ENCODE results near the gene KRTAP26-1. TPM values are rescaled to one million over a fixed set of nuclear protein-coding genes. Genes with fewer than 3 reads are reported as not detected.

KRTAP26-1 gene
- total RNA-seq, 1 donor from 2014 or later, result not detected

- Histone ChIP-seq H3K27me3 (ENCODE audit: control insufficient read depth, insufficient read depth, low read length) (no peaks in the 10 kb centered on the region), H3K4me3 (ENCODE audit: low read depth, low read length) (no peak overlapping the region), H3K36me3 (ENCODE audit: control insufficient read depth, insufficient read depth, low read length) (no peaks in the 10 kb centered on the region)
- TF ChIP-seq CTCF (IDR thresholded peaks at IDR 0.05; ENCODE audit: insufficient read depth, low read length, severe bottlenecking), result no peak
- DNase-seq (ENCODE audit: low read depth), result peak; percentile 20
- no peak for FAIRE-seq
These were observed 16.5 kb upstream of the KRTAP26-1 start for GRCh38 chr21:30336596-30336995.

GRCh38 chr21:30333736-30334135 is 13.6 kb upstream of the KRTAP26-1 start:
- no peak for DNase-seq (ENCODE audit: low read depth)
- no peak for TF ChIP-seq CTCF (IDR thresholded peaks at IDR 0.05; ENCODE audit: insufficient read depth, low read length, severe bottlenecking)
- no peaks in the 10 kb centered on the region for H3K27me3 ChIP-seq (ENCODE audit: control insufficient read depth, insufficient read depth, low read length)
- no peak overlapping the region for H3K4me3 ChIP-seq (ENCODE audit: low read depth, low read length)
- no peaks in the 10 kb centered on the region for H3K36me3 ChIP-seq (ENCODE audit: control insufficient read depth, insufficient read depth, low read length)
- FAIRE-seq, result no peak

GRCh38 chr21:30332681-30333080 is 12.6 kb upstream of the KRTAP26-1 start:
- TF ChIP-seq CTCF (IDR thresholded peaks at IDR 0.05; ENCODE audit: insufficient read depth, low read length, severe bottlenecking), result no peak
- Histone ChIP-seq H3K36me3 (ENCODE audit: control insufficient read depth, insufficient read depth, low read length) (no peaks in the 10 kb centered on the region), H3K4me3 (ENCODE audit: low read depth, low read length) (no peak overlapping the region), H3K27me3 (ENCODE audit: control insufficient read depth, insufficient read depth, low read length) (no peaks in the 10 kb centered on the region)
- no peak for FAIRE-seq
- DNase-seq (ENCODE audit: low read depth), result no peak

DNA sequence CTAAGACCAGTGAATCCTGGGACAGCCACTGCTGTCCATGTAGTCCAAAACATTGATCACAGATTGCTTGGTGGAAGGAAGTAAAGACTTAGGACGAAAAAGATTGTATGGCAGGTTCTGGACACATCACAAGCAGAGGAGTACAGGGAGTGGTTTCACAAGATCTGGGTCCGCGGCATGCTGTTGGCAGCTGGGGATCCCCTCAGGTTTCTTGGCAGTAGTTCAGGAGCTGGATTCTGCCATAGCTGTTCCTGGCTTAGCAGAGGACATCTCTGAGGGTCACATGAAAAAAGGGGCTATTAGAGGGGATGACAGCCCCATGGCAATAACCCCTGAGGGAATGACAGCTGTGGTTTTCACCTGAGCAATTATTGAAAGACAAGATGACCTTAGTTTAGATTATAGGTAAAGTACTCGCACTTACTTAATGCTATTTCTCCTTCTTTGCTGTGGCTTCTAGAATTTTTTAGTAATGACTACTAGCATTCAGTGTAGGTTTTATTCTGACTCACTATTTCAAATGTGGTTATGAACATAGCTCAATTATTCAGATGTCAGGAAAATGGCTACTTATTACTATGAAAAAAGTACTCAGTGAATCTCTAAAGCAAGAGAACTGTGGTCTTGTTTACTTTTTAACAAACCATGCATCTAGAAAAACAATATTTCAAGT is 9.2 kb upstream of the KRTAP26-1 start:
- FAIRE-seq (no peak), DNase-seq (ENCODE audit: low read depth) (peak; percentile 37)
- no peaks in the 10 kb centered on the region for H3K36me3 ChIP-seq (ENCODE audit: control insufficient read depth, insufficient read depth, low read length)
- no peak overlapping the region for H3K4me3 ChIP-seq (ENCODE audit: low read depth, low read length)
- no peaks in the 10 kb centered on the region for H3K27me3 ChIP-seq (ENCODE audit: control insufficient read depth, insufficient read depth, low read length)
- no peak for TF ChIP-seq CTCF (IDR thresholded peaks at IDR 0.05; ENCODE audit: insufficient read depth, low read length, severe bottlenecking)

DNA sequence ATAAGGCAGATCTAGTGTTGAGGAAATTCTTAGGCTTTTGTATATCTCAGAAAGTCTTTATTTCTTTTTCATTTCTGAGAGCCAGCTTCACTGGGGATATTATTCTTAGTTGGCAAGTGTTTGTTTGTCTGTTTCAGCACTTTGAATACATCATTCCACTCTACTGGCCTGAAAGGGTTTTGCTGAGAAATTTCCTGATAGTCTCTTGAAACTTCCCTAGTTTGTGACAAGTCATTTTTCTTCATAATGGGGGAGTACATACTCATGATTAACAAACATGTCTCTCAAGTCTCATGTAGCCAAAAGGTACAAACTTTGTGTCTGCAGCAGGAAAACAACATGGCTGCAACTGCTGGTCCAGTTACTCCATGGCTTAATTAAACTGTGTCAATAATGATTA is 6.3 kb upstream of the KRTAP26-1 start:
- Histone ChIP-seq H3K4me3 (ENCODE audit: low read depth, low read length) (no peak overlapping the region), H3K36me3 (ENCODE audit: control insufficient read depth, insufficient read depth, low read length) (no peaks in the 10 kb centered on the region), H3K27me3 (ENCODE audit: control insufficient read depth, insufficient read depth, low read length) (no peaks in the 10 kb centered on the region)
- no peak for TF ChIP-seq CTCF (IDR thresholded peaks at IDR 0.05; ENCODE audit: insufficient read depth, low read length, severe bottlenecking)
- DNase-seq (ENCODE audit: low read depth) (no peak), FAIRE-seq (no peak)

DNA sequence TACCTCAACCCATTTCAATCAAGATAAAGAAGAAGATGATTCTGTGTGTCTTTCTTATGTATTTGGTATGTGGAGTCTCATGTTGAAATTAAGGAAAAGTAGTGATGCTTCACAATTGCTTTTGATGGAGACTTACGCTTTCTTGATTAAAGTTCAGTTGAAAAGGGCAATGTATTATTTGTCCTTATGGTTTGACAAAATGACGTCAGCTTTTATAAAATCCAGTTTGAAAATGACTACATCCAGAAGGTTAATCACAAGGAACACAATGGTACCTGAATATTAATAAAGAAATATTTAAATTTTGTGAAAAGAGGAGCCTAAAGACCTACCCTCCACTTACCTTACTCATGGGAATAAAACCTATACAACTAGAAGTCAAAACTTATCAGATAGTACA is 4.4 kb downstream of the KRTAP26-1 start:
- DNase-seq (ENCODE audit: low read depth) (no peak), FAIRE-seq (no peak)
- H3K4me3 ChIP-seq (ENCODE audit: low read depth, low read length), result no peak overlapping the region
- no peaks in the 10 kb centered on the region for H3K27me3 ChIP-seq (ENCODE audit: control insufficient read depth, insufficient read depth, low read length)
- H3K36me3 ChIP-seq (ENCODE audit: control insufficient read depth, insufficient read depth, low read length), result no peaks in the 10 kb centered on the region
- TF ChIP-seq CTCF (IDR thresholded peaks at IDR 0.05; ENCODE audit: insufficient read depth, low read length, severe bottlenecking), result no peak
